Caki2 (cell line): ENCODE measurements around the gene KIRREL3. TPM values are rescaled to one million over a fixed set of nuclear protein-coding genes. Genes with fewer than 3 reads are reported as not detected.

ENCODE experiments used
- DNase-seq: peaks from one replicate; pipeline ENCODE4 v3.0.0-alpha.2; 2015; ENCODE audit warnings: low read depth
- in situ Hi-C: cut with HindIII; loops from 2 replicates; pipeline ENCODE4 v1.10.0; 2016; ENCODE audit warnings: low sequenced_read_pairs, low pct_unique_long_range_greater_than_20kb, mixed read lengths
- total RNA-seq: library from RNA; depleted of rRNA; stranded (reverse); fragments of >200 nt; shearing (Covaris generic); gene quantifications from 2 replicates; pipeline ENCODE4 v1.2.3, GENCODE V29; 2014; ENCODE audit warnings: low replicate concordance

KIRREL3 gene
- total RNA-seq, 1 experiment from 2014 or later, result 6.4 TPM

DNA sequence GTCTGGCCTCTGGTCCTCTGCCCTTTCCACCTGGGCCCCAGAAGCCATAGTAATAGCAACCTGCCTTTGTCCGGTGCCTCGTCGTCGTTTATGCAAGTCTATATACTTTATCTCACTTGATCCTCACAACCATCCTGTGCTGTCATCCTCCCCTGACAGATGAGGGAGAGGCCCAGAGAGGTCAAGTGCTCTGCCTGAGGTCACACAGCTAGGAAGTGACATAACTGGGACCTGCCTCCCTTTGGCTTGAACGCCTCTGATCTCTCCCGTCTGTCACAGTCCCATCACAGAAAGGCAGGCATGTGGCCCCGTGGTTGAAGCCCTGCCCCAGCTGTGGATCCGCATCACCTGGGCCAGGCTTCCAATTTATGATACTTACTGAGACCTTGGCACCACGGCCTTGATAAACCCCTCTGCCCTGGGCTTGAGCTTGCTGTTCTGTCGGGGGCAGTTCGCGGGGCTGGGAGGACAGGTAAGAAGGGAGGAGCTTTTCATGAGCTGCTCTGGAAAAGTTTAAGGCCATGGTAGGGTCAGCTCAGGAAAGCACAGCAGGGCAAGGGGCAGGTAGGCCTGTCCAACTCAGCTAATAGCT is 398.1 kb downstream of the KIRREL3 start:
- DNase-seq, result no peak
- in situ Hi-C loops, result no loop called here

DNA sequence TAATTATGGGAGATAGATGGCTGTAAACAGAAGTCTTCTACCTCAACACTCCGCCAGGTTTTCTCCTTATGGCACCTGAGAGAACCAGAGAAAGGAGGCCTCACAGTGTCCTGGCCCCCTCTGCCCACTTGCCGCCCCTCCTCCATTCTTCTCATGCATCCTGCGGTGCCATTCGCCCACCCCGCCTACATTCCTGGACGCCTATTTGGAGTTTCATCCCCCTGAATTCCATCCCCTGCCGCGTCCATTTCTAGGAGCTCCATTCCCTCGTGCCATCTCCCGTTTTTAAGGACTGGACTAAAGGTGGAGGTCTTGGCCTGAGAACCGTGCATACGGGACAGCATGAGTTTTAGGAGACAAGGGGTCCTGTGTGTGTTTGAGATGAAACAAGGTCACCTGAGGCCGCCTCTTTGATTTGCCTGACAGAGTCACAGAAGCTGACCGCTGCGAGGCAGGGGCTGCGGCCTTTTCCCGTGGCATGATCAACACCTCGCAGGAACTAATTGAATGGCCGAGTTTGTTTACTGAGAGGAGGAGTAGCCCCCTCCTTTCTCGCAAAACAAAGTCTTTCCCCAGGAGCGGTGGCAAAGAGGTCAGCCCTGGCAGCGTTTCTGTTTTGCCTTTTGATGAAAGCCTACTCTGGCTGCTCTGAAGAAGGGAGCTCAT is 398.9 kb downstream of the KIRREL3 start:
- in situ Hi-C loops, result no loop called here
- DNase-seq, result no peak

DNA sequence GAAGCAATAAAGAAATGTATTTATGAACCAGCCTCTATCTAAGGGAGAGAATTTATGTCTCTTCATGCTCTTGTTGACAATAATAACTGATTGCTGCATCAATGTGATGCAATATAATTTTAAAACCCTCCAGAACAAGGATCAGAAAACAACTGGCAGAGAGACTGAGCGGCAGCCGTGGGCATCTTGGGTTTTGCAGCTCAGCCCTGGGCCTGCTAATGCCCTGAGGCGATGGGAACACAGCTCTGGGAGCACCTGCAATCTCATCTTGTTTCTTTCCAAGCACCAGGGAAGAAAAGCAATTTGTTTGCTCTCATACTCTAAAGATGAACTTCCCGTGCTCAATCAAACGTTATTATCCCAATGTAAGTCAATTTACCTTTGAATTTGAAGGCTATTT is 399.4 kb downstream of the KIRREL3 start:
- no peak for DNase-seq
- in situ Hi-C loops, result no loop called here

DNA sequence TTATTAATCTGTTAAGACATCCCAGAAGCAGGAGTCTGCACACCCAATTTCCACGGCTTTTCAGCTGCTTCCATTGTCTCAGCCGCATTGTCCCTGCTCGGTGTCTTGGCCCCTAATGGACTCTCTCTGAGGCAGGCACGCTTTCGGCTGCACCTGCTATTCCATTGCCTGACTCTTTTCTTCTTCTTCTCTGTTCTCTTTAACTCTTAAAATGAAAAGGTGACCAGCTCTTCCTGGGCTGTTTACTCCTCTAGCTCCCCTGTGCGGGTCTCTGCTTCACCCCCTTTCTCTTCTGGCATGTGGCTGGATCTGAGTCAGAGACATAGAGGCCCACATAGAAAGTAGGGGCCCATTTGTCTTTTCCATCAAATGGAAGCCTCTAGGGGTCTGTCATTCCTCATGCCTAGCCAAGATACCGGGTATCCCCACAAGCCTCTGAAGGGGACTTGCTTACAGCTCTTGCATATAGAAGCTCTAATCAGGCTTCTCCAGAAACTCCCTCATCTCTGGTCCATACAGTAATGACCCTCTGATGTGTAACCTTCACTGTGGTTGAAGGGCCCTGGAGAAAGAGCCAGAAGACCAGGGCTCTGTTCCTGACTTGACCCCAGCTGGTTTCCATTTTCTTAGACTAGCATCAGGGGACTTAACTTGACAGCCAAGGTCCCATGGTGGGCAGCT is 401.2 kb downstream of the KIRREL3 start:
- in situ Hi-C loops, result no loop called here
- DNase-seq, result no peak

DNA sequence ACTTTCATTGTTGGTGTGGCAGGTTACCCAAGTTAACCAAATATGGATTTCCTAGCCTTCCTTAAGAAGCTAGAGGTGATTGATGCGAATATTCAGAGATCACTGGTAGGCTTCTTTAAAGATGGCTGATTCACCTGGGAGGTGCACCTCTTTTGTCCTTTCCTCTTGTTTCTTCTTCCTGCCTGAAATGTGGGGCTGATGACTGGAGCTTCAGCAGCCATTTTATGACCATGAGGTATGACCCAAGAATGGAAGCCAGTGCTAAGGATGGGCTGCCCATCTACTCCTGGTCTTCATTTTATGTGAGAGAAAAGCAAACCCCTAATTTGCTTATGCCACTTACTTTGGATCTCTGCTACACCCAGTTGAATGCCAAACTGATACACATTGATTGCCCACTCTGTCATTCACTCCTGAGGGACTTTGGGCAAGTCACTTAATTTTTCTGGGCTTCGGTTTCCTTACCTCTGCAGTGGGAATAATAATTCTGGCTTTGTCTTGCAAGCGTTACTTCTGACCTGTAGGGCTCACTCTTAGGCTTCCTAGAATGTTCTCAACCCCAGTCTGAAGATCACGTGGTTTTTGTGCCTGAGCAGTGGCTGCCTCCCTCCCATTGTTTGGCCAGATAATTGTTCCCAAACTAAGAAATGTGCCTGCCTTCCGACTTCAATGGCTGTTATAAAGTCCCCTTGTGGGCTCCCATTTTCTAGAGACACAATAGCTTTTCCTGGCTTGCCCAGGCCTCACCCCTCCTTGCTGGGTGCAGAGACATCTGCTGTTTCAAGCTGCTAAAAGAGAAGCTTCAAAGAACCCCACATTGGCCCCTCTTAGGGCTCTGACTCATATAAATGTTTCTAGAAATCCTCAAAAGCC is 402.0 kb downstream of the KIRREL3 start:
- no peak for DNase-seq
- in situ Hi-C loops, result no loop called here

DNA sequence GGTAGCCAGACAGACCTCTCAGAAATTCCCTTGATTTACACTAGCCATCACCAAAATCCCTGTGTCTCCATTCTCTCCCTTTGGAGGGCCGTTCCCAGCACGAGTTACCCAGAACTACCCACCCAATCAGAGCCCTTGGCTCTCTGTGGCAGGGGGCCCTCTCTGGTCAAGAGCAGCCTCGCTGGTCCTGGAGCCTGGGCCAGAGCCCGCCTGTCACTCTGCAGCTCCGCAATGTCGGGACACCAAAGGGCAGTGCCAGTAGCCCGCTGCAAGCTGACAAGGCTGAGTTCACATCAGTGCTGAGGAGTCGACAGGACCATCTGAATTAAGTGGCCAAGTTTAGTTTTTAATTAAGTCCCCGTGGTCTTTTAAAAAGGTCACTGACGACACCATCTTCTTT is 403.5 kb downstream of the KIRREL3 start:
- in situ Hi-C loops, result no loop called here

DNA sequence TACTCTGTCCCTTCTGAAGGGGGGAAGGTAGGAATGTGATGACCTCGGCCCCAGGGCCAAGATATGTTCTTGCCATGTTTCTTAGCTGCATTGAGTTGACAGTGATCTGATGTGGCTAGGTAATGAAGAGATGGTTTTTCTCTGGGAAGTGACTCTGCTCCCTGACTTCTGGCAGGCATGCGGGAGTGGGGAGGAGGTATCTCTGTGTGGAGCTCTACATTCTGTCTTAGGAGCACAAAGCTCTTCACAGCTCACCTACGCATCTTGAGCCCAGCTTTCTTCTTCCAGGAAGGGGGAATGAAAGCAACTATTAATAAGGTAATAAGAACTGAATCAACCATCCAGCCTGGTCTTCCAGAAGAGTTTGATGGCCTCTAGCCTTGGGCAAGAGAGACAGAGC is 404.1 kb downstream of the KIRREL3 start:
- in situ Hi-C loops, result no loop called here

More for the DNA sequence above, 403.5 kb downstream of the KIRREL3 start:
- no peak for DNase-seq

DNA sequence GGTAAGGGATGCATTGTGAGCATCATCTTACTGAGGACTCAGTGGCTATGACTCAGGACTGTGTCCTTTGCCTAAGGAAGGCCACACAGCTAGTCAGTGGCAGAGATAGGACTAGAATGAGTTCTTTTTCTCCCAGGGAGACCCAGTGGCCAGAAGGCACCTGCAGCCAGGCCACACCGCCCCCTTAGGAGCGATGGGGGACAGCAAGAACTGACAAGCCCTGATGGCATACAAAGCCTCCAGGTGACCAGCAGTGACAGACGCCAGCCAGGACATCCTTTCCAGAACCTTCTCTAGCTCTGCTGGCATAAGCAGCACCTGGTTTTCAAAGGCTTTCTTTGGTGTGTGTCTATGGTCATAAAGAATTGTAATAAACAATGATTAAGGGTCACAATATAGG is 405.0 kb downstream of the KIRREL3 start:
- in situ Hi-C loops, result no loop called here
- DNase-seq, result no peak

More for the DNA sequence above, 404.1 kb downstream of the KIRREL3 start:
- DNase-seq, result no peak

DNA sequence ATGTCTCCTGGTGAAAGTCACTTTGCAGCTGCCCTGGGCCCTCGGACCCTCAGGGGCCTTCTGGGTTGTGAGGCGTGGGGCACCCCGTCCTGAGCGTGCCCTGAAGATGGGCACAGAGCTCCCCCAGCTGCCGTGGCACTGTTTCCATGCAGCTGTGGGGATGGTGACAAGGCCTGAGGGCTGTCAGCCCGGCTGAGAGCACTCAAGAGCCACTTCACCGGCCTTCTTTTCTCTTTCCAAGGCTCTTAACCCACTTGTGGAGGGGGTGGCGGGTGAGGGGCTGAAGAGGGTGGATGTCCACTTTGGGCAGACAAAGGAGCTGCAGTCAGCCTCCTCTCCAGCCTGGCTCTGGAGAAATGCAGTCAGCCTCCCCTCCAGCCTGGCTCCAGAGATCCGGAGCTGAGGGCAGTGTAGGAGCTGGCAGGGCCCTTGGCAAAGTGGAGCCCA is 405.6 kb downstream of the KIRREL3 start:
- in situ Hi-C loops, result no loop called here
- no peak for DNase-seq

DNA sequence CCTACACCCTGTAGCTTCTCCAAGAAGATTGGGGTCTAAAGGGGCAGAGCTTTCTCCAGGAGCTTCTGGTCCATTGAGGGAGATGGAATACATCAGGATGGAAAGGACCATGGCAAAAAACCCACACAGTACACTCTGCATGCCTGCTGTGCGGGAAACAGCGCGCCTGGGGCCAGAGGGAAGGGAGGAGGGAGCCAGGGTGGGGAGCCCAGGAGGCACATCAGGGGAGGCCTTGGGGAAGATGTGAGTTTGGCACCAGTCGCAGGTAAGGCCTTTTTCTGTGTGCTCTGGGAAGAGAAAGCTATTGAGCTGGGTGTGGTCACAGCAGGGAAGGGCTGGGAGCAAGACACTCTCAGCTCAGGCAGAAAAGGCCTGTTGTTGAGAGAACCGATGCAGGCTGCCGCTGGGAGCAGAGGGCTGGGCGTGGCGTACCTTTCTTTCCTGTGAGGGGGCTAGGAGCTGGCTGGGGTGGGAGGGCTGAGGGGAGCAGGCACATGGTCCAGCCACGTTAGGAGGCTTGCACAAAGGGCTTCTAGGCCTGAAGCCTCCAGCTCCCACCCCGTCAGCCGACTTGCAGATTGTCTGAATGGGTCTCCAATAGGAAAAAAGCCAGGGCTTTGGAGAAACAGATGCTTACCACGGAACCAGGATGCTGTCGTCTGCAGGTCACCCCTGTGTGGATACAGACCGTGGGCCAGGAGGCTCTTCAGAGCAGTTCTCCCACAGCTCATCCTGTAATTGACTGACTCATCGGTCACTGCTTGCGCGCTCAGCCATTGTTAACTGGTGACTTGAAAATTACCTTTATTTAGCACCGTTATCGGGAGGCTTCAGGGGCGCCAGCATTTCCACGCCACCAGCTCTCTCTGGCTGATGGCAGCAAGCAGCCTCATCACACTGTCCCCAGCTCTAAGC is 407.8 kb downstream of the KIRREL3 start:
- no peak for DNase-seq
- in situ Hi-C loops, result no loop called here

DNA sequence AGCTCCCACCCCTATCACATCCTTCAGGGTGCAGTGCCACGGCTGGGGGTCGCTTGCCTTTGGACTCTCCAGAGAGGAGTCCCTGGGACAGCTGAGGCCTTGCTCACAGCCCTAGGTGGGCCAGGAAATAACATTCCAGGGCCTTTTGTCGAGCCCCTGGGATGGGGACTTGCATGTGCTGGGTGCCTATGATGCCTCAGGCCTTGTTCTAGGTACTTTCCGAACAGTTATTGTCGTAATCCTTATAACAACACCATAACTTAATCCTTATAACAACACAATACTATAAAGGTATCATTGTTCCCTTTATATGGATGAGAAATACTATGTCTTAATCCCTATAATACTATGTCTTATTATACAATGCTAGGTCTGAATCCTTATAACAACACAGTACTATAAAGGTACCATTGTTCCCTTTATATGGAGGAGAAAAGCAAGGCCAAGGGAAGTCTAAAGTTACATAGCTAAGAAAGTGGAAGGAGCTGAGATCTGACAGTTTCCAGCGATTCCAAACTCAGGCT is 408.5 kb downstream of the KIRREL3 start:
- in situ Hi-C loops, result no loop called here
- no peak for DNase-seq

DNA sequence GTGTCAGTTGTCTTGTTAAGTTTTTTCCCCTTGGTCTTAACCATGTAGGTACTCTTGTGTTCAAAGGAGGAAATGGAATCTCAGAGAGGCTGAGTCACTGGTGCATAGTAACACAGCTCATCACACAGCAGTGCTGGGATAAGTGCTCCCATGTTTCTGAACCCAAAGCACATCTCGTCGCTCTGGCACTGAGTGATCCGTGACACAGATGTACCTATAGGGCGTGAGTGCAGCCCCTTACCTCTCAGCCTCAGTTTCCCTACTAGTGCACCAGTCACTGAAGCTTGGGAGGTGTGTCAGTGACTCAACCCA is 411.1 kb downstream of the KIRREL3 start:
- in situ Hi-C loops, result no loop called here
- DNase-seq, result no peak

DNA sequence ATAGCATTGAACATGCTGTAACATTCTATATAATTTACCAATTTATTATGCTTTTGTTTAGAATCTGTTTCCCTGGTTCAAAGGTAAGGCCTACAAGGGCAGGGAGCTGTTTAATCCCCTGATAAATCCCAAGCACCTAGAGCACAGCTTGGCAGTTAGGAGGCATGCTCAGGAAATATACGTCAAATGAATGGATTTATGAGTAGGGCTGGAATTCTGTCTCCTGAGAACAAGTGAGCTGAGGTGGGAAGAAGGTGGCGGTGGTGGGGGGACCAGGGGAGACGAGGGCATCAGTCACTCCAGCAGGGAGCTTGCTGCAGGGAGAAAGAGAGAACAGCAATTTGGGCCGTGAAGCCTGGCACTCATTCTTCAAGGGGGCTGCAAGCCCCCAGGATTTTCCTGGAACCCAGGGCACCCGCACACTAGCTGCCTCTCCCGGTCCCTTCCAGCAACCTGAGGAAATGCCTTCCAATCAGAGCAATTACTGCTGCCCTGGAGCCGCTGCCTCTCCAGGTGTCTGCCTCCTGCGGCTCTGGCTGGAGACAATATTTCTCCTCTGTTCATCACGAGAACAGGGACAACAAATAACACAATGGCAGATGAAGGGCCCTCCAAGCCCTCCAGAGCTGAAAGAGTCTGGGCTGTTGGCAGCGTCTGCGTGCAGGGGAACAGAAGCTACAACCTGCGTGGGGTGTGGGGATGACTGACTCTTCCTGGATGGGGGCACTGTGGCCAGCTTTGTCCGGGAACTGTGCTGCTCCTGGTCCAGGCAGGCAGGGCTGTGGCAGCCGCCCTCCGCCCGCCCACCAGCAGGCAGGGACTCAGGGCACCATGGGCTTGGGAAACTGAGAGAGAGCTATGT is 411.7 kb downstream of the KIRREL3 start:
- in situ Hi-C loops, result no loop called here
- no peak for DNase-seq

DNA sequence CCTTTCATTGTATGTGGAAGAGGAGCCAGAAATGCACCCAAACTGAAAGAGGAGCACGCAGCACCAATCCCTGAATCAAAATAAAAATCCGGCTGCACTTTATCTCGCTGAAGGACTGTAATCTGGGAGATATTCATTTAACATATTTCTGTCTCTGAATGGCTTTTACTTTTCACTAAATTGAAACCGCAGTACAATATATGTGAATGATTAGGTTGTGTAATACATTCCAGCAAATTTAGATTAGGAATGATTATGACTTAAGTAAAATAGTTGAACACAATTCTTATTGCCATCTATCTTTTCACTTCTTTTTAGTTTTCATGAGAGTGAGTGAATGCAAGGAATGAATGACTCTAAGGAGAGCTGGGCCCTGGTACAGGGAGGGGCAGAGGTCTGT is 413.0 kb downstream of the KIRREL3 start:
- no peak for DNase-seq
- in situ Hi-C loops, result no loop called here

DNA sequence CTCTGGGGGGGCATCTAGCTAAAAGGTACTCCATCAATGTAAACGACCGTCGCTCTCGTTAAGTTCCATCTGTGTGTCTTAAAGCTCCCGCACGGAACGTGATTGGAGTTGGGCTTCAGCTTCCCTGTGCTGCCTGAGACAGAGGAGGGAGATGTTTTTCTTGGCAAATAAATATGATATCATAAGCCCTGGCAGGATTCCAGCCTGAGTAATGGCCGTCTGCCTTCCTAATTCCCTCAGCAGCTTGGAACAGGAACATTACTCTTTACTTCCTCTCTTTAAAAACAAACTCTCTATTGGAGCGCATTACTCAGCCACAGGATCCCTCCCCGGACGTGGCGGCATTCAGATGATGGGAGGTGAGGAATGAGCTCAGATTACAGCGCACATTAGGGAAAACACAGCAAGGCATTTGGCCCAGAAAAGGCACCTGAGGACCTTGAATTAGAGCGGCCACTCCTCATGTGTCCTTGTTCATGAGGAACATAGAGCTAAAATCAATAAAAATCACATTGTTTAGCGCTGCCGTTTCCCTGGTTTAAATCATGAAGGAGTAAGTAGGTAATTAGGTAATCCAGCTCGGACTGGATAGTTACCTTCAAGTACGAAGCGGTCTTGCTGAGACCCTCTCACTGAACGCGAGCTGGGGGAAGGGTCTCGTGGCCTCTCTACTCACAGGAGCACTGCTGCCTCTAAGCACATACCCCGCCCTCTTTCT is 414.6 kb downstream of the KIRREL3 start:
- in situ Hi-C loops, result no loop called here
- DNase-seq, result peak; percentile 85

DNA sequence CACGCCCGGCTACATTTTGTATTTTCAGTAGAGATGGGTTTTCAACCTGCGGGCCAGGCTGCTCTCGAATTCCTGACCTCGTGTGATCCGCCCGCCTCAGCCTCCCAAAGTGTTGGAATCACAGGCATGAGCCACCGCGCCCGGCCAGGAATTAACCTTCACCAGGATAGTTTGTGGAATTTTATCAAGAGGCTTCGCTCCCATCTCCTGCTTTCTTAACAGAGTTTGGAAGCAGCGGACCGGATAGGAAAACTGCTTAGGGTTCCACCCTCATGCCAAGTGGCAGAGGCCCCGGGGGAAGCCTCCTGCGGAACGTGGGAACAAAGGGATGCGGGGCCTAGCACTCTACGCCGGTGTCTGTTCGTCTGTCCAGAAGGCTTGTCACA is 415.2 kb downstream of the KIRREL3 start:
- in situ Hi-C loops, result no loop called here
- no peak for DNase-seq
